ENCODE data around the gene RNF130.

The RNF130 gene, protein sequence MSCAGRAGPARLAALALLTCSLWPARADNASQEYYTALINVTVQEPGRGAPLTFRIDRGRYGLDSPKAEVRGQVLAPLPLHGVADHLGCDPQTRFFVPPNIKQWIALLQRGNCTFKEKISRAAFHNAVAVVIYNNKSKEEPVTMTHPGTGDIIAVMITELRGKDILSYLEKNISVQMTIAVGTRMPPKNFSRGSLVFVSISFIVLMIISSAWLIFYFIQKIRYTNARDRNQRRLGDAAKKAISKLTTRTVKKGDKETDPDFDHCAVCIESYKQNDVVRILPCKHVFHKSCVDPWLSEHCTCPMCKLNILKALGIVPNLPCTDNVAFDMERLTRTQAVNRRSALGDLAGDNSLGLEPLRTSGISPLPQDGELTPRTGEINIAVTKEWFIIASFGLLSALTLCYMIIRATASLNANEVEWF

DNA sequence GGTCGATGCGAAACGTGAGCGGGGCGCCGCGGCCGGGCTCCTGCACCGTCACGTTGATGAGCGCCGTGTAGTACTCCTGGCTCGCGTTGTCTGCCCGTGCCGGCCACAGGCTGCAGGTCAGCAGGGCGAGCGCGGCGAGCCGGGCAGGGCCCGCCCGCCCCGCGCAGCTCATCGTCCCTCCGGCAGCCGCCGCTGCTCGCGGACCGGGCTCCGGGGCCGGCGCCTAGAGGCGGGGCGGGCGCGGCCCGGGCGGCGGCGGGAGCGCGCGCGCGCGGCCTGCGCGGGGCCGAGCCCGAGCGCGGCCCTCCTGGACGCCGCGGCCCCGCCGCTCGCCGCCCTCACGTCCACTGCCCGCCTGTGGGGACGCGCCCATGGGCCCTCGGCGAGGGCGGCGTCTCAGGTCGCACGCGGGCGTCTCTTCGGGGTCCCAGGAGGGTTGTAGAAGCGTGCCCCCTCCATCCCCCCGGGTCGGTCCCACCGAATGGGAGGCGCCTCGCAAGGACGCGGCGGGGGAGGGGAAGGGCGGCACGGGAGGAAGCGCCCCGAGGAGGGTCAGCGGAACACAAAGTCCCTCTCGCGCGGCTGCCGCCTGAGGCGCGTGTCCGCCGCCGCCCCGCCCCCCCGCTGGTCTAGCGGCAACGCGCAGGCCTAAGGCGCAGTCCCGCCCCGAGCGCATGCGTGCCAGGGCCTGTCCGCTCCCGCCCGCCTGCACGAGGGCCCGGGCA, at the start of gene RNF130:
TSS of gene RNF130 (minus strand) at position 229 of the 725 bp plus-strand sequence. CDS start at position 172, 57 bp downstream.
- DNase-seq: peak; percentile 31

- no peak for DNase-seq
Measured at GRCh38 chr5:180120237-180121101, 48.9 kb upstream of the RNF130 start.

GRCh38 chr5:180119903-180120236, 48.3 kb upstream of the RNF130 start:
- no peak for DNase-seq

- DNase-seq: no peak
Measured at GRCh38 chr5:180119031-180119902, 47.7 kb upstream of the RNF130 start.

GRCh38 chr5:180118391-180118791, 46.8 kb upstream of the RNF130 start:
- DNase-seq: no peak

DNA sequence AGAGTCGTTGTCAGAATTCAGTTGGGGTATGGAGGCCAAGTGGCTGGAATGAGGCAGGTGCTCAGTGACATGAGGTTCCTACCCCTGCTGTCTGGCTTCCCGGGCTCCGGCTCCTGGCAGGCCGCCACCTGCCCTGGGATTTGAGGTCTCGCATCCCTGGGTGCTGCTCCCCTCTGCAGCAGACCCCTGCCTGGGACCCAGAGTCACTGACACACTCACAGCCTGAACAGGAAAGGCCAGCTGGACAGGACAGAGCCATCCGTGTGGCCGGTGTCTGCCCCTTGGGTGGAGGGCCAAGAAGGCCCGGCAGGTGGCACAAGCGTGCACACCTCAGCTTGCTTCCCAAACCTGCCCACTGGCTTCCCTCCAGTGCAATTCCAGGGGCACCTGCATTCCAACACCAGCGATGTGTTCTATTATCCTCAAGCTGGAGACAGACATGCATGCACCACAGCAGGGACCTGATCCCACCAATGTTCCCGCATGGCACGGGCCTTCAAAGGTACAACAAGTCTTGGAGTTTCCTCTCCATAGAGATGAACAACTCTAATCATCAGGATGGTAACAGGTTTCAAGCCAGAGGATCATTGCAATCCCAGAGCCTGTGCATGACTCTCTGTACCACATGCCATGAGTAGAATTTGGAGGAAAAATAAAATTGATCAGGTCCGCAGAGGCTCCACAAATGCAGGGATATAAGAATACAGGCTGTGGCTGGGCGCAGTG, 45.6 kb upstream of the RNF130 start:
- no peak for DNase-seq

DNA sequence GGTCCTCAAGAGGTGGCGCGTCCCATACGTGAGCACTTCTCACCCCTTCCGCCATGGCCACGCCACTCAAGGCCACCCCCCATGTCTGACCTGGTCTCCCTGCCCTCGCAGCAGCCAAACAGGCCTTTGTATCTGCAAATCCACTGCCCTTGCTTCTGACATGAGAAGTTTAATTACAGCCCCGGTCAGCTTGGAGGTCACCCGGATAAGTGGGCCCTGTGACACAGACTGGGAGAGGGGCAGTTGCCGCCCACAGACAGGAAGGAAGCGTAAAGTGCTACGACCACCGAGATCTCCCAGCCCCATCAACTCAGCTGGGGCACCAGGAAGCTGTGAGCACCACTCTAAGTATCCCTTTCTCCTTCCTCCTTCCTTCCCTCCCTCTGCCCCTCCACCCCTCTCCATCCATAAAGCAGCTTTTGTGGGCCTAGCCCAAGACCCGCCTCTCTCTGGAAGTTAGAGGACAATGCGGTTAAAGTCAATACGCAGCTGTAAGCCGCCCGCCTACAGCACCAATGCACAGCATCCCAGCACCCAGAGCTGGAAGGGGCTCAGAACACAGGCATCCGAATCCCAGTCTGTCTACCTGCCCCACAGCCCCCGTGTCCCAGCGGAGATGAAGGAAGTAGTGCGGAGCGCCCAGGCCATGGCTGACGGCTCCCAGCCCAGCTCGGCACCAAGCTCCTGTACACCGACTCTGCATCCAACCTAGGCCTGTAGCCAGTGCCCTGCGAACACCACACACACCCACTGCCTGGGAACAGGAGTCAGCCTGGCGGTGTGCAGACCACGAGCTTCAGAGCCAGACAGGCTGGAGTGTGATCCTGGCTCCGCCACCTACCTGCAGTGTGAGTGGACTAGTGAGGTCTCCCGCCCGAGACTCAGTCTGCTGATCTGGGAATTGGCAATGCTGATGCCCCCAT, 44.8 kb upstream of the RNF130 start:
- no peak for DNase-seq

DNA sequence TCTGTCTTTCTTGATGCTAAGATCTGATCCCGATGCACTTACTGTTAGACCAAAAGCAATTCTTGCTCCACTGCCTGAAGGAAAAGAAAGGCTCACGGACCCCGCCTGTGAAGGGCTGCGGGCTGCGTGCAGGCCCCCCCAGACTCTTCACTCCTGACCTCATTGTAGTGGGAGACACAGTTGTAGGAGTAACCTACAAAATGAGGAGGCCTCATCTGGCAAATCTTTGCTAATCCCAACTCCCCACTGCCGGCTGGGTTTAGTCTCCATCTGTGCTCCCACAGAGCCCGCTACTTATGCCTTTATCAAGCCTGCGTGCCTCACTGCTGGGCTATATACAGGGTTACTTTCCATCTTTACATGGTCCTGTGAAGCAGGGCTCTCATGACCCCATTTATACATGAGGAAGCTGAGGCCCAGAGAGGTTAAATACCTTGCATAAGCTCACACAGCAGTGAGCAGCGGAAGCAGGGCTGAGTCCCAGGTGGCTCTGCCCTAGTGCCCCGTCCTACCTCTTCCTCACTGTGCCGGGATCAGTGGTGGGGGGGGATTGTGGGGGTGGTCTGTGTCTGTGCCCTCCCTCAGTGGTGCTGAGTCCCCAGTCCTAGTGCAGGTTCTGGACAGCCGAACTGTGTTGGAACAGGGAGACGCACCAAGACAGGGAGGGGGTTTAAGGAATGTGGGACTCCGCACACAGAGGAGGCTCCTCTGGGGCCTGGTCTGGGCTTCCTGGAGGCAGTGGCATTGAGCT, 43.9 kb upstream of the RNF130 start:
- no peak for DNase-seq

DNA sequence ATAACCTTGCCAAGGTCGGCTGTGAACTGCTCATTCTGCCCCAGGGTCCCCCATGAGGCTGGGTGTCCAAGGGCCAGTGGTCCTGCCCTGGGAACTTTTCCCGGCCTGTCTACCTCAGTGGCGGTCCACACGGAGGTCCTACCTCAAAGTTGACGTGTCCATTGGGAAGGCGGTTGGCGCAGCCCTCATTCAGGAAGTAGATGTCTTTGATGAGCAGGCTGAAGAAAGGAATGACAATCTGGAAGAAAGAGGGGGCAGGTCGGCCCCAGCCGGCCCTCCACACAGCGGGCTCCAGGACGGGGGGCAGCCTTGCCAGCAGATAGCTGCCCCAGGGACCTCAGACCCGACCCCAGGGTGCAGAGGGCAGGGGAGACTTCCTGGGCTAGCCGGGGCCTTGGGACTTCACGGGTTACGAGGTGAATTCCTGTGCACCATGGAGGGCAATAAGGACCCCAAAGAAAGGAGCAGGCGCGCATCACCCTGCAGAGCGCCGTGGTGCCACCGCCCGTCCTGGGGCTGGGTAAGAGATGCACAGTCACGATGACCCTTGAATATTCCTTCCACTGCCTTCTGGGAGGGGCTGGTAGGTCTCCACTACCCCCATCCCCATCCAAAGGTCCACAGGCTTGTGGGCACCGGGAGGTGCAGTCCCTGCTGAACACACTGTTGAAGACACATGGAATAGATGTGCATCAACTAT, 42.9 kb upstream of the RNF130 start:
- DNase-seq: no peak

GRCh38 chr5:180113660-180114303, 42.2 kb upstream of the RNF130 start:
- DNase-seq: no peak

DNA sequence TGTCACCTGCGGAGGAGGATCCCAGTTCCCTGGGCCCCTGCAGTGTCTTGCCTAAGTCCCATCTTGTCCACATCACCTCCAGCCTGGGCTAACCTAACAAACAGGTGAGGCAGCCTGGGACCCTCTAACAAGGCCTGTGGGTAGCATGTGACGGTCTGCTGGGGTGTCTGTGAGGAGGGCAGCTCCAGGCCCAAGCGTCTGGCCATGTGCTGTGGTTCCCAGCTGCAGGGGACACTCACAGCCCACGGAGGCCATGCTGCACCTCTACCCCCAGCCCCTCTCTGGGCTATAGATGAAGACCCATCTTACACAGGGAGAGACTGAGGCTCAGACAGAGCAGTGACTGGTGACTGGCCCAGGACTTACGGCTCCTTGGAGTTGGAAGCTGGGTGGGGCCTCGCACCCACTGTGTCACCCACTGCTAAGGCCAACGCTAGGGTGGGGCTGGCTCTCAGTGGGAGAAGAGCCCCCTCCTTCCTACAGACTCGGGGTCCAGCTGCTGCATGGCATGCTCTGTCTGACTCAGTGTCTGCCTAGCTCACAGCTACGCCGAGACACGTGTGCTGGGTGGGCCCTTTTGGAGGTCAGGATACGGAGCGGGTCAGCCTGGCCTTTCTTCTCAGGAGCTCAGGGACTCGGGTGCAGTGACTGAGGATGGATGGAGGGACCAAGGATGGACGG, 40.8 kb upstream of the RNF130 start:
- DNase-seq: no peak

GRCh38 chr5:180111273-180112002, 39.9 kb upstream of the RNF130 start:
- DNase-seq: no peak

GRCh38 chr5:180109920-180110319, 38.4 kb upstream of the RNF130 start:
- DNase-seq: no peak

DNA sequence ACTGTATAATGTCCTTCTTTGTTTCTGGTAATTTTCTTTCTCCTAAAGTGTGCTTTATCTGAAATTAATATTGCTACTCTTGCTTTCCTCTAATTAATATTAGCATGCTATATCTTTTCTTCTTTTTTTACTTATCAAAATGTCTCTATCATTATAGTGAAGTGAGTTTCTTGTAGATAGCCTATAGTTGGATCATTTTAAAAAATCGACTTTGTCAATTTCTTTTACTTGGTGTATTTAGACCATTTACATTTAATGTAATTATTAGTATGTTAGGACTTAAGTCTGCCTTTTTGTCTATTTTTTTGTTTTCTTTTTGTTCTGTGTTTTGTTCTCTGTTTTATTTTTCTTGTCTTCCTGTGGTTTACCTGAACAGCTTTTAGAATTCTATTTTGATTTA, 35.4 kb upstream of the RNF130 start:
- no peak for DNase-seq

- DNase-seq: no peak
Measured at GRCh38 chr5:180105827-180106312, 34.3 kb upstream of the RNF130 start.

- no peak for DNase-seq
Measured at GRCh38 chr5:180104168-180104530, 32.6 kb upstream of the RNF130 start.
